B cell (primary cell): ENCODE results near the gene THSD4. TPM values are rescaled to one million over a fixed set of nuclear protein-coding genes. Genes with fewer than 3 reads are reported as not detected.

Source experiments
- ATAC-seq: fragments of 200-7000 bp; cut with Tn5 transposase; one replicate; pipeline ENCODE4 v1.10.0; 2021; ENCODE audit warnings: low read depth, mild to moderate bottlenecking, moderate number of reproducible peaks, moderate library complexity
- CTCF ChIA-PET: fragments of 350-600 bp; sonication (Branson Sonifier 250); formaldehyde crosslinking; loops from one replicate; lab custom pipeline; 2021; ENCODE audit warnings: antibody characterized with exemption, inconsistent platforms; lab: Charles Lee
- POLR2A ChIA-PET: fragments of 350-600 bp; sonication (Branson Sonifier 250); formaldehyde crosslinking; loops from one replicate; lab custom pipeline; 2021; ENCODE audit warnings: antibody characterized with exemption; lab: Charles Lee
- DNase-seq: peaks from one replicate; pipeline ENCODE4 v3.0.0; 2013
- H2AFZ ChIP-seq: 2 replicates; pipeline ENCODE4 v1.6.1; 2012; ENCODE audit warnings: mild to moderate bottlenecking, low read depth, low read length; ENCODE audit not compliant: insufficient read depth, poor library complexity, severe bottlenecking
- H3K27ac ChIP-seq, 2 donors: 1 replicate in 1 of 2; 2 replicates in 1 of 2; pipeline ENCODE4 v1.5.1; 2012 to 2013; ENCODE audit warnings: low read length in 2 of 2, mild to moderate bottlenecking in 2 of 2, moderate library complexity in 1 of 2
- H3K27me3 ChIP-seq, 4 experiments: fragments of 200-600 bp in 1 of 4; sonication (generic) in 1 of 4; replicated peaks in 1 of 4; 1 replicate in 2 of 4; 2 replicates in 2 of 4; pipeline versions ENCODE4 v1.6.1 to v1.7.0; 2013 to 2016; ENCODE audit warnings: low read length in 3 of 4, mild to moderate bottlenecking in 2 of 4, mixed read lengths in 1 of 4, moderate library complexity in 1 of 4; ENCODE audit not compliant: insufficient read depth in 4 of 4, control insufficient read depth in 3 of 4; ENCODE audit errors: control extremely low read depth in 1 of 4
- H3K36me3 ChIP-seq, 2 experiments: replicated peaks in 1 of 2; 1 replicate in 1 of 2; 2 replicates in 1 of 2; pipeline versions ENCODE4 v1.6.1 to v1.7.1; 2013; ENCODE audit warnings: low read length in 1 of 2; ENCODE audit not compliant: insufficient read depth in 2 of 2, control insufficient read depth in 1 of 2; ENCODE audit errors: control extremely low read depth in 1 of 2, extremely low read depth in 1 of 2
- H3K4me1 ChIP-seq, 2 donors: fragments of 200-600 bp in 1 of 2; sonication (generic) in 1 of 2; 1 replicate in 1 of 2; 2 replicates in 1 of 2; pipeline versions ENCODE4 v1.5.1 to v1.6.1; 2013 to 2017; ENCODE audit warnings: low read length in 2 of 2; ENCODE audit not compliant: control insufficient read depth in 2 of 2, insufficient read depth in 2 of 2
- H3K4me2 ChIP-seq: replicated peaks from 2 replicates; pipeline ENCODE3; 2012; ENCODE audit warnings: mild to moderate bottlenecking, low read depth, low read length; ENCODE audit not compliant: poor library complexity, severe bottlenecking
- H3K4me3 ChIP-seq, 5 experiments: fragments of 200-600 bp in 1 of 5; sonication (generic) in 1 of 5; 1 replicate in 3 of 5; 2 replicates in 2 of 5; pipeline versions ENCODE4 v1.5.1 to v1.7.0; 2011 to 2016; ENCODE audit warnings: low read length in 4 of 5, mild to moderate bottlenecking in 4 of 5, low read depth in 2 of 5, control low read depth in 1 of 5, moderate library complexity in 1 of 5; ENCODE audit not compliant: insufficient read depth in 1 of 5; ENCODE audit errors: control extremely low read depth in 1 of 5, extremely low read depth in 1 of 5
- H3K79me2 ChIP-seq: fragments of 200-600 bp; sonication (generic); one replicate; pipeline ENCODE4 v1.6.0; 2016; ENCODE audit warnings: low read length; ENCODE audit not compliant: control insufficient read depth, insufficient read depth
- H3K9ac ChIP-seq: fragments of 200-600 bp; sonication (generic); 2 replicates; pipeline ENCODE4 v1.6.1; 2017; ENCODE audit warnings: mild to moderate bottlenecking, low read length, moderate library complexity
- H3K9me3 ChIP-seq, 3 donors: one replicate each; pipeline versions ENCODE4 v1.6.1 to v1.7.1; 2013; ENCODE audit warnings: low read length in 2 of 3; ENCODE audit not compliant: control insufficient read depth in 2 of 3, insufficient read depth in 1 of 3; ENCODE audit errors: control extremely low read depth in 1 of 3
- H4K20me1 ChIP-seq: 2 replicates; pipeline ENCODE4 v1.6.0; 2012; ENCODE audit warnings: mild to moderate bottlenecking, low read length; ENCODE audit not compliant: insufficient read depth, control insufficient read depth, poor library complexity, severe bottlenecking
- H3K27ac Mint-ChIP-seq: one replicate; pipeline ENCODE4 v1.8.0; 2021; ENCODE audit warnings: mixed read lengths
- H3K27me3 Mint-ChIP-seq: one replicate; pipeline ENCODE4 v1.8.0; 2021; ENCODE audit warnings: mixed read lengths
- H3K4me1 Mint-ChIP-seq: one replicate; pipeline ENCODE4 v1.8.0; 2021; ENCODE audit warnings: mixed read lengths
- H3K4me3 Mint-ChIP-seq: one replicate; pipeline ENCODE4 v1.8.0; 2021; ENCODE audit warnings: mixed read lengths
- H3K9me3 Mint-ChIP-seq: one replicate; pipeline ENCODE4 v1.8.0; 2022; ENCODE audit warnings: mixed read lengths; ENCODE audit not compliant: insufficient read depth
- EZH2 ChIP-seq: IDR thresholded peaks from 2 replicates; pipeline ENCODE4 v1.6.1; 2012; ENCODE audit warnings: borderline replicate concordance, low read depth, mild to moderate bottlenecking, moderate library complexity, low read length; ENCODE audit not compliant: insufficient read depth, poor library complexity, severe bottlenecking
- WGBS: methylation state at CpG from one replicate; pipeline ENCODE4 v1.1.5; 2013; ENCODE audit warnings: missing lambda C conversion rate; ENCODE audit not compliant: insufficient coverage; 5-methylcytosine and 5-hydroxymethylcytosine counted together
- intact Hi-C: fragments of 100-400 bp; cut with micrococcal nuclease; formaldehyde crosslinking; loops from one replicate; pipeline ENCODE4 v1.10.0; 2022
- polyA plus RNA-seq: library from polyadenylated mRNA; depleted of rRNA; stranded (reverse); fragments of >200 nt; gene quantifications from 2 replicates; pipeline ENCODE4 v1.2.3, GENCODE V29; 2012
- total RNA-seq, 2 donors: library from RNA; stranded (reverse); fragments of 120-200 nt in 1 of 2; gene quantifications; 1 replicate in 1 of 2; 2 replicates in 1 of 2; pipeline versions ENCODE4 v1.2.3 to v1.2.4, GENCODE V29; 2013 to 2022
- TF ChIP-seq, protein P1 (sequence below): fragments of 200-600 bp; IDR thresholded peaks from one replicate; pipeline ENCODE4 v1.8.0; 2022; ENCODE audit warnings: antibody characterized with exemption, mild to moderate bottlenecking

Gene THSD4
- total and polyA plus RNA-seq, 2 donors (not counting 1 experiment from before 2014, with no cell fraction given): not detected

DNA sequence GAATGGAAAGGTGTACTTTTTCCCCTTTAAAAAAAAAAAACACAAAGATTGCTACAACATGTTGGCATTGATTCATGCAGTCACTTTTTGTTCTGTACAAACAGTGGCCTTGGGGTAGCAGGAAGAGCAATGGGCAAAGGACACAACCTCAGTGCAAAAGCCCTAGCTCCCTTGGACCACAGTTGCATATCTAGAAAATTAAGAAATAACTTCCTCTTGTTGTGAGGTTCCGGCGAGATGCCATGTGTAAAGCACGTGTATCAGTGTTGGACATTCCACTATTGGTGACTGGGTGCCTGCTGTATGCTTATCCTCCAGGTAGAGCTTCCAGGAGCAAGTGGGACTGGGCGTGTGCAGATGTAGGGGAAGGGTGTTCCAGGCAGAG lies 164.5 kb downstream of the THSD4 start:
- no peaks in the 10 kb centered on the region for H3K4me1 ChIP-seq
- no peaks in the 10 kb centered on the region for H4K20me1 ChIP-seq
- peaks cover 3% of the 10 kb centered on the region for H3K27me3 Mint-ChIP-seq
- no peaks in the 10 kb centered on the region for H3K79me2 ChIP-seq
- no peaks in the 10 kb centered on the region for H3K9me3 Mint-ChIP-seq
- no peaks in the 10 kb centered on the region for H3K9me3 ChIP-seq
- no peak for TF ChIP-seq EZH2
- TF ChIP-seq, protein P1, sequence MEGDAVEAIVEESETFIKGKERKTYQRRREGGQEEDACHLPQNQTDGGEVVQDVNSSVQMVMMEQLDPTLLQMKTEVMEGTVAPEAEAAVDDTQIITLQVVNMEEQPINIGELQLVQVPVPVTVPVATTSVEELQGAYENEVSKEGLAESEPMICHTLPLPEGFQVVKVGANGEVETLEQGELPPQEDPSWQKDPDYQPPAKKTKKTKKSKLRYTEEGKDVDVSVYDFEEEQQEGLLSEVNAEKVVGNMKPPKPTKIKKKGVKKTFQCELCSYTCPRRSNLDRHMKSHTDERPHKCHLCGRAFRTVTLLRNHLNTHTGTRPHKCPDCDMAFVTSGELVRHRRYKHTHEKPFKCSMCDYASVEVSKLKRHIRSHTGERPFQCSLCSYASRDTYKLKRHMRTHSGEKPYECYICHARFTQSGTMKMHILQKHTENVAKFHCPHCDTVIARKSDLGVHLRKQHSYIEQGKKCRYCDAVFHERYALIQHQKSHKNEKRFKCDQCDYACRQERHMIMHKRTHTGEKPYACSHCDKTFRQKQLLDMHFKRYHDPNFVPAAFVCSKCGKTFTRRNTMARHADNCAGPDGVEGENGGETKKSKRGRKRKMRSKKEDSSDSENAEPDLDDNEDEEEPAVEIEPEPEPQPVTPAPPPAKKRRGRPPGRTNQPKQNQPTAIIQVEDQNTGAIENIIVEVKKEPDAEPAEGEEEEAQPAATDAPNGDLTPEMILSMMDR: no peak
- intact Hi-C loops: no loop called here
- H3K4me3 Mint-ChIP-seq: no peak overlapping the region
- no peak overlapping the region for H3K4me3 ChIP-seq
- ATAC-seq (no peak), DNase-seq (no peak)
- no peaks in the 10 kb centered on the region for H3K4me1 Mint-ChIP-seq
- H3K27ac Mint-ChIP-seq: no peak overlapping the region
- H3K27me3 ChIP-seq: no peaks in the 10 kb centered on the region
- H3K4me2 ChIP-seq: no peak overlapping the region
- CTCF ChIA-PET: no interaction called here
- no peak overlapping the region for H3K27ac ChIP-seq
- POLR2A ChIA-PET: no interaction called here
- 91% methylated on average over 4 of the region's 4 CpGs for WGBS
- H2AFZ ChIP-seq: no peak overlapping the region
- no peaks in the 10 kb centered on the region for H3K36me3 ChIP-seq
- H3K9ac ChIP-seq: no peak overlapping the region

DNA sequence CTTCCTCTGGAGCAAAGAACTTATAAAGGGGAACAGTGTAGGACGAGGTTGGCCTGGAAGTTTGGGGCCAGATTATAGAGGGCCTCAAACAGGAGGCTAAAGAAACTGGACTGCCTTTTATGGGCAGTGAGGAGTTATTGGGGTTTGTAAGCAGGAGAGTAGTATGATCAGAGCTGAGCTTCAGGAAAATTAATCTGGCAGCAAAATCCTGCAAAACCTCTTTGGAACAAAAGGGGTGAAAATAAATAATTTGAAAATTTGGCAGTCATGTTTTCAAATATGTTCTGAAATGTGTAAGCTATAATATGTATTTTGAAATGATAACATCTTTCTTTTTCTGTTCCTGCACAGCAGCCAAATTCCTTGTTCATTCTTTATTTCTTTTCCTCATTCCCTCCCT lies 164.9 kb downstream of the THSD4 start:
- Histone ChIP-seq H3K36me3 (no peaks in the 10 kb centered on the region), H4K20me1 (no peaks in the 10 kb centered on the region), H3K4me1 (no peaks in the 10 kb centered on the region), H3K4me2 (no peak overlapping the region), H3K27ac (no peak overlapping the region), H2AFZ (no peak overlapping the region), H3K79me2 (no peaks in the 10 kb centered on the region), H3K4me3 (no peak overlapping the region), H3K9ac (no peak overlapping the region), H3K9me3 (no peaks in the 10 kb centered on the region), H3K27me3 (no peaks in the 10 kb centered on the region)
- Mint-ChIP-seq H3K27me3 (peaks cover 3% of the 10 kb centered on the region), H3K9me3 (no peaks in the 10 kb centered on the region), H3K27ac (no peak overlapping the region), H3K4me1 (no peaks in the 10 kb centered on the region), H3K4me3 (no peak overlapping the region)
- ATAC-seq (no peak), DNase-seq (no peak)
- intact Hi-C loops: no loop called here
- WGBS: 77% methylated on average over 1 of the region's 1 CpG
- TF ChIP-seq, protein P1: no peak
- no peak for TF ChIP-seq EZH2
- ChIA-PET POLR2A (no interaction called here), CTCF (no interaction called here)
